Body of pancreas (tissue), 4 donors: ENCODE results near the gene CEACAM4. TPM values are rescaled to one million over a fixed set of nuclear protein-coding genes. Genes with fewer than 3 reads are reported as not detected.

ENCODE experiments used
- ATAC-seq: fragments of 150-250 bp; one replicate; pipeline ENCODE4 v1.9.1; 2016
- DNase-seq, 4 donors: peaks; one replicate each; pipeline ENCODE4 v3.0.0-alpha.2; 2019
- H3K27ac ChIP-seq, 4 donors: fragments of 200-600 bp; sonication (generic); 1 replicate in 3 of 4; 2 replicates in 1 of 4; pipeline versions ENCODE4 v1.5.1 to v1.6.1; 2016 to 2019; ENCODE audit warnings: mild to moderate bottlenecking in 1 of 4, mixed read lengths in 1 of 4, moderate library complexity in 1 of 4
- H3K27me3 ChIP-seq, 2 donors: fragments of 200-600 bp; sonication (generic); one replicate each; pipeline ENCODE4 v1.6.0; 2016; ENCODE audit warnings: mild to moderate bottlenecking in 1 of 2
- H3K36me3 ChIP-seq, 2 donors: fragments of 200-600 bp; sonication (generic); replicated peaks in 1 of 2; 2 replicates each; pipeline ENCODE4 v1.5.1; 2016; ENCODE audit warnings: low read depth in 2 of 2; ENCODE audit not compliant: insufficient read depth in 1 of 2
- H3K4me1 ChIP-seq: fragments of 200-600 bp; sonication (generic); one replicate; pipeline ENCODE4 v1.6.0; 2016
- H3K4me3 ChIP-seq, 2 donors: fragments of 200-600 bp; sonication (generic); 1 replicate in 1 of 2; 2 replicates in 1 of 2; pipeline ENCODE4 v1.5.1; 2016 to 2019
- H3K9me3 ChIP-seq, 3 donors: fragments of 200-600 bp; sonication (generic); 1 replicate in 2 of 3; 2 replicates in 1 of 3; pipeline ENCODE4 v1.5.1; 2016
- POLR2A ChIP-seq, 3 donors: fragments of 450-650 bp; IDR thresholded peaks; one replicate each; pipeline ENCODE4 v1.6.1; 2016; ENCODE audit warnings: antibody characterized with exemption in 3 of 3, mild to moderate bottlenecking in 2 of 3
- WGBS, 2 donors: methylation state at CpG; one replicate each; pipeline ENCODE4 v1.1.5; 2017; 5-methylcytosine and 5-hydroxymethylcytosine counted together
- intact Hi-C: fragments of 100-400 bp; cut with DNase I; formaldehyde crosslinking; loops from one replicate; pipeline ENCODE4 v1.15.1; 2023
- total RNA-seq, 2 donors: library from RNA; depleted of rRNA; stranded (reverse); fragments of >200 nt; gene quantifications; one replicate each; pipeline ENCODE4 v1.1.0, GENCODE V29; 2016
- TF ChIP-seq, protein P1 (sequence below), 7 experiments: fragments of 450-650 bp in 4 of 7; fragments of 200-600 bp in 3 of 7; sonication (generic) in 3 of 7; IDR thresholded peaks; one replicate each; pipeline ENCODE4 v1.5.1; 2016 to 2019; ENCODE audit warnings: antibody characterized with exemption in 7 of 7

Gene CEACAM4
- total RNA-seq, 2 donors from 2014 or later = 1.8 TPM; not detected in 1

GRCh38 chr19:41616792-41617621, 9.9 kb downstream of the CEACAM4 start:
- H3K36me3 ChIP-seq = no peaks in the 10 kb centered on the region
- no peak for TF ChIP-seq POLR2A (IDR thresholded peaks at IDR 0.05)
- TF ChIP-seq, protein P1, sequence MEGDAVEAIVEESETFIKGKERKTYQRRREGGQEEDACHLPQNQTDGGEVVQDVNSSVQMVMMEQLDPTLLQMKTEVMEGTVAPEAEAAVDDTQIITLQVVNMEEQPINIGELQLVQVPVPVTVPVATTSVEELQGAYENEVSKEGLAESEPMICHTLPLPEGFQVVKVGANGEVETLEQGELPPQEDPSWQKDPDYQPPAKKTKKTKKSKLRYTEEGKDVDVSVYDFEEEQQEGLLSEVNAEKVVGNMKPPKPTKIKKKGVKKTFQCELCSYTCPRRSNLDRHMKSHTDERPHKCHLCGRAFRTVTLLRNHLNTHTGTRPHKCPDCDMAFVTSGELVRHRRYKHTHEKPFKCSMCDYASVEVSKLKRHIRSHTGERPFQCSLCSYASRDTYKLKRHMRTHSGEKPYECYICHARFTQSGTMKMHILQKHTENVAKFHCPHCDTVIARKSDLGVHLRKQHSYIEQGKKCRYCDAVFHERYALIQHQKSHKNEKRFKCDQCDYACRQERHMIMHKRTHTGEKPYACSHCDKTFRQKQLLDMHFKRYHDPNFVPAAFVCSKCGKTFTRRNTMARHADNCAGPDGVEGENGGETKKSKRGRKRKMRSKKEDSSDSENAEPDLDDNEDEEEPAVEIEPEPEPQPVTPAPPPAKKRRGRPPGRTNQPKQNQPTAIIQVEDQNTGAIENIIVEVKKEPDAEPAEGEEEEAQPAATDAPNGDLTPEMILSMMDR (IDR thresholded peaks at IDR 0.05) = no peak
- no peaks in the 10 kb centered on the region for H3K9me3 ChIP-seq
- H3K4me3 ChIP-seq = no peak overlapping the region
- no peak overlapping the region for H3K27ac ChIP-seq
- no peaks in the 10 kb centered on the region for H3K4me1 ChIP-seq
- DNase-seq (no peak), ATAC-seq (no peak)
- H3K27me3 ChIP-seq = no peaks in the 10 kb centered on the region
- 34 to 42% methylated on average over 9 of the region's 9 CpGs for WGBS, 2 donors
- intact Hi-C loops = no loop called here

DNA sequence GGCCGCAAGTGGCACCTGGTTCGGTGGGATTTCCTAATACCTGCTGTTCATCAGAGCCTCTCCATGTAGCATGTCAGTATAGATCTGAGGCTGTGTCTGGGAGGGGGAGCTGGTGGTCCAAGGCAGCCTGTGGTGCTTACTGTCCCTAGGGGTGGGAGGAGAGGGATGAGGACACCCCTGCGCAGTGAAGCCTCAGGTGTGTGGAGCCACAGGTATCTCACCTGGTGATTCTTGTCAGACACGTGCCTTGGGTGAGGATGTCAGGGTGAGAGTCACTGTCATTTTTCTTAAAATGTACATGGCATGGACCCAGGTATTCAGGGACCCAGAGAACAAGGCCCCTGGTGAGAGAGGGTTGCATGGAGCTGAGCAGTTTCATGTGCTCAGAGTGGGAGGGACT, 11.7 kb downstream of the CEACAM4 start:
- Histone ChIP-seq H3K4me1 (no peaks in the 10 kb centered on the region), H3K4me3 (no peak overlapping the region), H3K27me3 (no peaks in the 10 kb centered on the region), H3K9me3 (no peaks in the 10 kb centered on the region), H3K27ac (no peak overlapping the region), H3K36me3 (no peaks in the 10 kb centered on the region)
- WGBS, 2 donors = 61 to 65% methylated on average over 3 to 4 of the region's 4 CpGs
- no peak for ATAC-seq
- DNase-seq = no peak
- TF ChIP-seq POLR2A (IDR thresholded peaks at IDR 0.05) = no peak
- TF ChIP-seq, protein P1 (IDR thresholded peaks at IDR 0.05) = no peak
- intact Hi-C loops = no loop called here

DNA sequence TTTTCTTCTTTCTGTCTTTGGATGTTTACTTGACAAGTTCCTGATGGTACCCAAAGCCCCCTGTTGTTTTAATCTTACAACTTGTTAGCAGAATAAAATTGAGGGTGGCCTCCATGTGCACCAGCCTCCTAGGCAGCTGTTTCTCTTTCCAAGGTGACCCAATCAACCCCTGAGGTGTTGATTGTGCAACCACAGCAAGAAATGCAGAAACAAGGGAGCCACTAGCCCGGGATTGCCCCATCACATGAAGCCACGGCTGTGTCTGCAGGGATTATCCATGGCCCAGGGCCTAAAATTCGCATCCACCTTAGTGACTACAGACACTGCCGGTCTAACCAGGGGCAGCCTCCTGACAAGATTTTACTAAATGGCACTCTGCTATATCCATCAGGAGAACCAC, 14.4 kb downstream of the CEACAM4 start:
- ATAC-seq (no peak), DNase-seq (no peak)
- intact Hi-C loops = no loop called here
- H3K27ac ChIP-seq = no peak overlapping the region
- 43 to 48% methylated on average over 4 of the region's 4 CpGs for WGBS, 2 donors
- TF ChIP-seq, protein P1 (IDR thresholded peaks at IDR 0.05) = no peak
- no peak for TF ChIP-seq POLR2A (IDR thresholded peaks at IDR 0.05)
- no peaks in the 10 kb centered on the region for H3K27me3 ChIP-seq
- H3K4me1 ChIP-seq = no peaks in the 10 kb centered on the region
- no peak overlapping the region for H3K4me3 ChIP-seq
- H3K36me3 ChIP-seq = no peaks in the 10 kb centered on the region
- H3K9me3 ChIP-seq = no peaks in the 10 kb centered on the region

DNA sequence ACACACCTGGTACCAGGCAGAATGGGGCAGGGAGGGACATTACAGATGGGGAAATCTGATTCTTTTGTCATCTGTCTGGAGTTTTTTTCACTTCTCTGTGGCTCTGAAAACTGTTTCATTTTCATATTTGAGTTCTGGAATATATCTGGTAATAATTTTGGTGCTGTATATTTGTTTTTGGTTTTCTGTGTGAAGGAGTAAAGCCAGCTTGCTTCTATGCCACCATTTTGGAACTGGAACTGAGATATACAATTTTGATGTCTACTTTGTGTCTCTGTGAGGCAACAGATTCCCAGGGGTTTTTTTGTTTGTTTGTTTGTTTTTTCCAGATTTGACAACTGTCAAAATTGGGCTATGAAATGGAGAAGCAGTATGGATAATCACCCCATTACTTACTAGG, 16.1 kb downstream of the CEACAM4 start:
- intact Hi-C loops = no loop called here
- Histone ChIP-seq H3K36me3 (no peaks in the 10 kb centered on the region), H3K4me3 (no peak overlapping the region), H3K27ac (no peak overlapping the region), H3K27me3 (no peaks in the 10 kb centered on the region), H3K9me3 (no peaks in the 10 kb centered on the region), H3K4me1 (no peaks in the 10 kb centered on the region)
- TF ChIP-seq, protein P1 (IDR thresholded peaks at IDR 0.05) = no peak
- no peak for TF ChIP-seq POLR2A (IDR thresholded peaks at IDR 0.05)
- no peak for ATAC-seq
- DNase-seq = no peak

DNA sequence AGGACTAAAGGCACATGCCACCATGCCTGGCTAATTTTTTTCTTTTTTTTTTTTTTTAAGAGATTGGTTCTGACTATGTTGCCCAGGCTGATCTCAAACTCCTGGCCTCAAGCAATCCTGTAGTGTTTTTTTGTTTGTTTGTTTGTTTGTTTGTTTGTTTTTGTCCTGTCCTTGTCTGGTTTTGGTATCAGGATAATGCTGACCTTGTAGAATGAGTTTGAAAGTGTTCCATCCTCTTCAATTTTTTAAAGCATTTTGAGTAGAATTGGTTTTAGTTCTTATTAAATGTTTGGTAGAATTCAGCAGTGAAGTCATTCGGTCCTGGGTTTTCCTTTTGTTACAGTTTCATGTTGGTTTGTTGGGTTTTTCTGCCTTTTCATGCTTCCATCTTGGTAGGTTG, 19.2 kb downstream of the CEACAM4 start:
- H3K9me3 ChIP-seq = no peaks in the 10 kb centered on the region
- no peaks in the 10 kb centered on the region for H3K27me3 ChIP-seq
- TF ChIP-seq, protein P1 (IDR thresholded peaks at IDR 0.05) = no peak
- no peak for TF ChIP-seq POLR2A (IDR thresholded peaks at IDR 0.05)
- ATAC-seq (no peak), DNase-seq (no peak)
- no peaks in the 10 kb centered on the region for H3K4me1 ChIP-seq
- H3K27ac ChIP-seq = no peak overlapping the region
- no peaks in the 10 kb centered on the region for H3K36me3 ChIP-seq
- 35 to 45% methylated on average over 1 of the region's 1 CpG for WGBS, 2 donors
- intact Hi-C loops = no loop called here
- H3K4me3 ChIP-seq = no peak overlapping the region
